Gastroesophageal sphincter (tissue), 3 donors: ENCODE measurements around the gene CASP12.

Source experiments
- CTCF ChIP-seq, 4 experiments: fragments of 200-600 bp in 2 of 4; fragments of 450-650 bp in 2 of 4; sonication (generic) in 1 of 4; IDR thresholded peaks; one replicate each; pipeline ENCODE4 v1.5.1; 2017 to 2019; ENCODE audit warnings: antibody characterized with exemption in 4 of 4, mild to moderate bottlenecking in 2 of 4, moderate library complexity in 2 of 4
- EP300 ChIP-seq: sonication (generic); formaldehyde crosslinking; IDR thresholded peaks from one replicate; pipeline ENCODE4 v1.6.1; 2017; ENCODE audit warnings: antibody characterized with exemption, mild to moderate bottlenecking
- POLR2A ChIP-seq, 2 donors: fragments of 450-650 bp; IDR thresholded peaks; one replicate each; pipeline ENCODE4 v1.6.1; 2017; ENCODE audit warnings: antibody characterized with exemption in 2 of 2, mild to moderate bottlenecking in 2 of 2, moderate library complexity in 1 of 2
- POLR2AphosphoS5 ChIP-seq: sonication (generic); formaldehyde crosslinking; IDR thresholded peaks from one replicate; pipeline ENCODE4 v1.6.1; 2017; ENCODE audit warnings: antibody characterized with exemption

GRCh38 chr11:104846216-104846615 lies 52.0 kb downstream of the CASP12 start:
- no peak for TF ChIP-seq CTCF (IDR thresholded peaks at IDR 0.05)
- TF ChIP-seq EP300: no peak
- TF ChIP-seq POLR2AphosphoS5: no peak
- TF ChIP-seq POLR2A (IDR thresholded peaks at IDR 0.05): no peak
